ENCODE data around the gene ALG12. TPM values are rescaled to one million over a fixed set of nuclear protein-coding genes. Genes with fewer than 3 reads are reported as not detected.
A peak's percentile ranks its signal among the peaks of the same experiment; 100 is the strongest.

The ALG12 gene
- total and polyA plus RNA-seq, 2 experiments from 2014 or later, result 18.7 to 23.3 TPM

DNA sequence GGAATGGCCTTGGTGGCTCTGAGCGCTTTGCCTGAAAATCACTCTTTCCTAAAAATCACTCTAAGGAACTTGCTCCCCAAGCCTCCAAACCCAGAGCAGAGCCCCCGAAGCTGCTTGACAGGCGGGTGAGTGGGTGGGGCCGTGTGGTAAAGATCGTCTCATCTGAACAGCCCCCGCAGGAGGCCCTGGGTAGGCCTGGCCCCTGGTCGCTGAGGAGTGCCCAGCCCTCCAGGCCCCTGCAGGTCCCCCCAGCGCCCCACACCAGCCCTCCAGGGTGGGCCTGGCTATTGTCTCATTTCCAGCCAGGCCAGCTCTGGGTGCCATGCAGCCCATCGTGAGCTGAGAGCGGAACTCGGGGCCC, 25.1 kb upstream of the ALG12 start (continued):
- TF ChIP-seq, protein P1, sequence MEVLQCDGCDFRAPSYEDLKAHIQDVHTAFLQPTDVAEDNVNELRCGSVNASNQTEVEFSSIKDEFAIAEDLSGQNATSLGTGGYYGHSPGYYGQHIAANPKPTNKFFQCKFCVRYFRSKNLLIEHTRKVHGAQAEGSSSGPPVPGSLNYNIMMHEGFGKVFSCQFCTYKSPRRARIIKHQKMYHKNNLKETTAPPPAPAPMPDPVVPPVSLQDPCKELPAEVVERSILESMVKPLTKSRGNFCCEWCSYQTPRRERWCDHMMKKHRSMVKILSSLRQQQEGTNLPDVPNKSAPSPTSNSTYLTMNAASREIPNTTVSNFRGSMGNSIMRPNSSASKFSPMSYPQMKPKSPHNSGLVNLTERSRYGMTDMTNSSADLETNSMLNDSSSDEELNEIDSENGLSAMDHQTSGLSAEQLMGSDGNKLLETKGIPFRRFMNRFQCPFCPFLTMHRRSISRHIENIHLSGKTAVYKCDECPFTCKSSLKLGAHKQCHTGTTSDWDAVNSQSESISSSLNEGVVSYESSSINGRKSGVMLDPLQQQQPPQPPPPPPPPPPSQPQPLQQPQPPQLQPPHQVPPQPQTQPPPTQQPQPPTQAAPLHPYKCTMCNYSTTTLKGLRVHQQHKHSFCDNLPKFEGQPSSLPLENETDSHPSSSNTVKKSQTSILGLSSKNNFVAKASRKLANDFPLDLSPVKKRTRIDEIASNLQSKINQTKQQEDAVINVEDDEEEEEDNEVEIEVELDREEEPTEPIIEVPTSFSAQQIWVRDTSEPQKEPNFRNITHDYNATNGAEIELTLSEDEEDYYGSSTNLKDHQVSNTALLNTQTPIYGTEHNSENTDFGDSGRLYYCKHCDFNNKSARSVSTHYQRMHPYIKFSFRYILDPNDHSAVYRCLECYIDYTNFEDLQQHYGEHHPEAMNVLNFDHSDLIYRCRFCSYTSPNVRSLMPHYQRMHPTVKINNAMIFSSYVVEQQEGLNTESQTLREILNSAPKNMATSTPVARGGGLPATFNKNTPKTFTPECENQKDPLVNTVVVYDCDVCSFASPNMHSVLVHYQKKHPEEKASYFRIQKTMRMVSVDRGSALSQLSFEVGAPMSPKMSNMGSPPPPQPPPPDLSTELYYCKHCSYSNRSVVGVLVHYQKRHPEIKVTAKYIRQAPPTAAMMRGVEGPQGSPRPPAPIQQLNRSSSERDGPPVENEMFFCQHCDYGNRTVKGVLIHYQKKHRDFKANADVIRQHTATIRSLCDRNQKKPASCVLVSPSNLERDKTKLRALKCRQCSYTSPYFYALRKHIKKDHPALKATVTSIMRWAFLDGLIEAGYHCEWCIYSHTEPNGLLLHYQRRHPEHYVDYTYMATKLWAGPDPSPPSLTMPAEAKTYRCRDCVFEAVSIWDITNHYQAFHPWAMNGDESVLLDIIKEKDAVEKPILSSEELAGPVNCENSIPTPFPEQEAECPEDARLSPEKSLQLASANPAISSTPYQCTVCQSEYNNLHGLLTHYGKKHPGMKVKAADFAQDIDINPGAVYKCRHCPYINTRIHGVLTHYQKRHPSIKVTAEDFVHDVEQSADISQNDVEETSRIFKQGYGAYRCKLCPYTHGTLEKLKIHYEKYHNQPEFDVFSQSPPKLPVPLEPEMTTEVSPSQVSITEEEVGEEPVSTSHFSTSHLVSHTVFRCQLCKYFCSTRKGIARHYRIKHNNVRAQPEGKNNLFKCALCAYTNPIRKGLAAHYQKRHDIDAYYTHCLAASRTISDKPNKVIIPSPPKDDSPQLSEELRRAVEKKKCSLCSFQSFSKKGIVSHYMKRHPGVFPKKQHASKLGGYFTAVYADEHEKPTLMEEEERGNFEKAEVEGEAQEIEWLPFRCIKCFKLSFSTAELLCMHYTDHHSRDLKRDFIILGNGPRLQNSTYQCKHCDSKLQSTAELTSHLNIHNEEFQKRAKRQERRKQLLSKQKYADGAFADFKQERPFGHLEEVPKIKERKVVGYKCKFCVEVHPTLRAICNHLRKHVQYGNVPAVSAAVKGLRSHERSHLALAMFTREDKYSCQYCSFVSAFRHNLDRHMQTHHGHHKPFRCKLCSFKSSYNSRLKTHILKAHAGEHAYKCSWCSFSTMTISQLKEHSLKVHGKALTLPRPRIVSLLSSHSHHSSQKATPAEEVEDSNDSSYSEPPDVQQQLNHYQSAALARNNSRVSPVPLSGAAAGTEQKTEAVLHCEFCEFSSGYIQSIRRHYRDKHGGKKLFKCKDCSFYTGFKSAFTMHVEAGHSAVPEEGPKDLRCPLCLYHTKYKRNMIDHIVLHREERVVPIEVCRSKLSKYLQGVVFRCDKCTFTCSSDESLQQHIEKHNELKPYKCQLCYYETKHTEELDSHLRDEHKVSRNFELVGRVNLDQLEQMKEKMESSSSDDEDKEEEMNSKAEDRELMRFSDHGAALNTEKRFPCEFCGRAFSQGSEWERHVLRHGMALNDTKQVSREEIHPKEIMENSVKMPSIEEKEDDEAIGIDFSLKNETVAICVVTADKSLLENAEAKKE (CRISPR knock-in tag; IDR thresholded peaks at IDR 0.05), result no peak
- TF ChIP-seq POLR2AphosphoS5 (IDR thresholded peaks at IDR 0.05; ENCODE audit: low read depth) (no peak), NANOG (IDR thresholded peaks at IDR 0.05; ENCODE audit: borderline replicate concordance) (no peak), EZH2 (IDR thresholded peaks at IDR 0.05; ENCODE audit: low read depth, unreplicated experiment) (no peak), STAT1 (IDR thresholded peaks at IDR 0.05; ENCODE audit: unreplicated experiment) (no peak), JUNB (IDR thresholded peaks at IDR 0.05; ENCODE audit: unreplicated experiment) (no peak)
- TF ChIP-seq, protein P2, sequence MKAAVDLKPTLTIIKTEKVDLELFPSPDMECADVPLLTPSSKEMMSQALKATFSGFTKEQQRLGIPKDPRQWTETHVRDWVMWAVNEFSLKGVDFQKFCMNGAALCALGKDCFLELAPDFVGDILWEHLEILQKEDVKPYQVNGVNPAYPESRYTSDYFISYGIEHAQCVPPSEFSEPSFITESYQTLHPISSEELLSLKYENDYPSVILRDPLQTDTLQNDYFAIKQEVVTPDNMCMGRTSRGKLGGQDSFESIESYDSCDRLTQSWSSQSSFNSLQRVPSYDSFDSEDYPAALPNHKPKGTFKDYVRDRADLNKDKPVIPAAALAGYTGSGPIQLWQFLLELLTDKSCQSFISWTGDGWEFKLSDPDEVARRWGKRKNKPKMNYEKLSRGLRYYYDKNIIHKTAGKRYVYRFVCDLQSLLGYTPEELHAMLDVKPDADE (IDR thresholded peaks at IDR 0.05), result no peak

DNA sequence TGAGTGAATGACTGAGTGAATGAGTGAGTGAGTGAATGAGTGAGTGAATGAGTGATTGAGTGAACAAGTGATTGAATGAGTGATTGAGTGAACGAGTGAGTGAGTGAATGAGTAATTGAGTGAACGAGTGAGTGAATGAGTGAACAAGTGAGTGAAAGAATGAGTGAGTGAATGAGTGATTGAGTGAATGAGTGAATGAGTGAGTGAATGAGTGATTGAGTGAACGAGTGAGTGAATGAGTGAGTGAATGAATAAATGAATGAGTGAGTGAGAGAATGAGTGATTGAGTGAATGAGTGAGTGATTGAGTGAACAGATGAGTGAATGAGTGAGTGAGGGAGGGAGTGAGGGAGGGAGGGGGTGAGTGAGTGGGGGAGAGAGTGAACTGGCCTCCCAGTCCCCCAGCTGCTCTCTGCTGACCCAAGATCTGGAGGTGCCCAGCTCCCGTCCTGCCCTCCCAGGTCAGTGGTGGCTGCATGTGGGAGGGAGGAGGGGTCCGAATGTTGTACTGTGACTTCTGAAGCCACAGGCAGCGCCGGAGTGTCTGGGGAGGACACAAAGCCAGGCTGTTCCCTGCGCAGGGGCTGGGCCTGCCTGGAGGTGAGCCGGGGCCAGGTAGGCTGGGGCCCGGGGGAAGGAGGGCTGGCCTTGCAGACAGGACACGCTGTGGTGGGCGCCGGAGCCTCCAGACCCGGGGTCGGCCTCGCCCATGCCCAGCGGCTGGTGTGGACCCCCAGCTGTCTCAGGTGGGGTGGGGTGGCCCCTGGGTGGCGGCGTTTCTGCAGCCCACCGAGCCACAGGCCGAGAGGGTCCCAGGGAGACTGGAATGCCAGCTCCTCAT, 24.5 kb upstream of the ALG12 start:
- Mint-ChIP-seq H3K27ac (no peak overlapping the region), H3K9me3 (peaks cover 8% of the 10 kb centered on the region; the same call in 2 of the 3 replicates), H3K4me3 (no peak overlapping the region), H3K4me1 (peaks cover 14% of the 10 kb centered on the region), H3K36me3 (ENCODE audit: low read depth) (peaks cover 3% of the 10 kb centered on the region; the same call in 1 of the 3 replicates), H3K27me3 (ENCODE audit: insufficient read depth, low read depth, poor library complexity) (peaks cover 3% of the 10 kb centered on the region)
- no peaks in the 10 kb centered on the region for H3K27me3 ChIP-seq (ENCODE audit: insufficient read depth)
- no peak overlapping the region for H3K27ac ChIP-seq (ENCODE audit: low read depth)
- no peaks in the 10 kb centered on the region for H4K20me1 ChIP-seq (replicated peaks; ENCODE audit: insufficient read depth)
- TF ChIP-seq JUNB (IDR thresholded peaks at IDR 0.05; ENCODE audit: unreplicated experiment) (no peak), POLR2AphosphoS5 (IDR thresholded peaks at IDR 0.05; ENCODE audit: low read depth) (no peak)
- no peak overlapping the region for H3K4me3 ChIP-seq
- H3K36me3 ChIP-seq (ENCODE audit: insufficient read depth), result no peaks in the 10 kb centered on the region
- peak; percentile 34 for ATAC-seq
- peaks cover 10% of the 10 kb centered on the region; the same call in 1 of the 2 replicates for H3K4me1 ChIP-seq (ENCODE audit: insufficient read depth)
- H3K9me2 ChIP-seq (ENCODE audit: insufficient read depth), result no peaks in the 10 kb centered on the region
- DNase-seq (ENCODE audit: low spot score), result no peak
- H3F3A ChIP-seq (replicated peaks; ENCODE audit: low read depth), result 0 out of 2 replicates have a peak, but pooled peaks cover 2% of the 10 kb centered on the region
- H2AFZ ChIP-seq, result no peak overlapping the region
- H3K4me2 ChIP-seq, result no peak overlapping the region
- no peaks in the 10 kb centered on the region for H3K79me2 ChIP-seq (replicated peaks; ENCODE audit: insufficient read depth)

All from GM23338 (cell line).